Keratinocyte (primary cell): ENCODE results near the gene TNIK. TPM values are rescaled to one million over a fixed set of nuclear protein-coding genes. Genes with fewer than 3 reads are reported as not detected.

Experiments
- DNase-seq: peaks from one replicate; pipeline ENCODE4 v3.0.0-alpha.2; 2011; ENCODE audit warnings: low read depth, missing footprints, low spot score
- FAIRE-seq: peaks from 2 replicates; lab custom pipeline; 2011; peaks lifted over from hg19 to GRCh38; lab: Jason Lieb, UNC
- H2AFZ ChIP-seq: 2 replicates; pipeline ENCODE4 v1.6.0; 2012; ENCODE audit warnings: low read length, control low read depth, inconsistent platforms; ENCODE audit not compliant: control insufficient read depth
- H3K27ac ChIP-seq: 2 replicates; pipeline ENCODE4 v1.5.1; 2011; ENCODE audit warnings: low read length; ENCODE audit not compliant: control insufficient read depth, insufficient read depth
- H3K27me3 ChIP-seq: 3 replicates; pipeline ENCODE4 v1.6.0; 2011; ENCODE audit warnings: low read length; ENCODE audit not compliant: control insufficient read depth, insufficient read depth; ENCODE audit errors: extremely low read depth
- H3K36me3 ChIP-seq, 2 experiments: 2 replicates in 1 of 2; 3 replicates in 1 of 2; pipeline ENCODE4 v1.5.1; 2011; ENCODE audit warnings: low read length in 2 of 2, mild to moderate bottlenecking in 1 of 2; ENCODE audit not compliant: control insufficient read depth in 2 of 2, insufficient read depth in 2 of 2; ENCODE audit errors: extremely low read depth in 1 of 2
- H3K4me1 ChIP-seq: 3 replicates; pipeline ENCODE4 v1.5.1; 2011; ENCODE audit warnings: low read length; ENCODE audit not compliant: control insufficient read depth, insufficient read depth; ENCODE audit errors: extremely low read depth
- H3K4me2 ChIP-seq: 3 replicates; pipeline ENCODE4 v1.6.0; 2011; ENCODE audit warnings: low read depth, low read length; ENCODE audit not compliant: control insufficient read depth, insufficient read depth; ENCODE audit errors: extremely low read depth
- H3K4me3 ChIP-seq, 3 experiments: fragments of 200-600 bp in 1 of 3; sonication (generic) in 1 of 3; 2 replicates in 2 of 3; 3 replicates in 1 of 3; pipeline ENCODE4 v1.5.1; 2011 to 2016; ENCODE audit warnings: low read length in 3 of 3, mild to moderate bottlenecking in 3 of 3, control low read depth in 2 of 3, inconsistent platforms in 1 of 3, low read depth in 1 of 3, mixed read lengths in 1 of 3, mixed run types in 1 of 3, moderate library complexity in 1 of 3; ENCODE audit not compliant: control insufficient read depth in 2 of 3, insufficient read depth in 2 of 3; ENCODE audit errors: extremely low read depth in 1 of 3
- H3K79me2 ChIP-seq: 2 replicates; pipeline ENCODE4 v1.6.0; 2012; ENCODE audit warnings: low read length; ENCODE audit not compliant: control insufficient read depth, insufficient read depth
- H3K9ac ChIP-seq: 3 replicates; pipeline ENCODE4 v1.6.0; 2011; ENCODE audit warnings: low read length; ENCODE audit not compliant: control insufficient read depth, insufficient read depth; ENCODE audit errors: extremely low read depth
- H3K9me1 ChIP-seq: 3 replicates; pipeline ENCODE4 v1.6.0; 2011; ENCODE audit warnings: low read length; ENCODE audit not compliant: control insufficient read depth, insufficient read depth; ENCODE audit errors: extremely low read depth
- H3K9me3 ChIP-seq: 2 replicates; pipeline ENCODE4 v1.5.1; 2012; ENCODE audit warnings: low read depth, low read length; ENCODE audit not compliant: control insufficient read depth
- H4K20me1 ChIP-seq: 3 replicates; pipeline ENCODE4 v1.6.0; 2011; ENCODE audit warnings: low read length; ENCODE audit not compliant: control insufficient read depth, insufficient read depth; ENCODE audit errors: extremely low read depth
- CTCF ChIP-seq, 3 experiments: IDR thresholded peaks in 1 of 3; conservative IDR thresholded peaks in 1 of 3; optimal IDR thresholded peaks in 1 of 3; 2 replicates in 2 of 3; 3 replicates in 1 of 3; pipeline versions ENCODE3 to v1.5.1; 2011; ENCODE audit warnings: low read length in 3 of 3, mild to moderate bottlenecking in 3 of 3, moderate library complexity in 2 of 3, control low read depth in 1 of 3, inconsistent platforms in 1 of 3; ENCODE audit not compliant: insufficient read depth in 2 of 3; ENCODE audit errors: extremely low read depth in 1 of 3
- EZH2 ChIP-seq: IDR thresholded peaks from one replicate; pipeline ENCODE4 v1.6.1; 2012; ENCODE audit warnings: inconsistent platforms, mild to moderate bottlenecking, low read length, moderate library complexity
- dilution Hi-C: fragments of 300-500 bp; cut with MboI; formaldehyde crosslinking; loops from one replicate; pipeline ENCODE4 v1.7.0; 2020; ENCODE audit warnings: low sequenced_read_pairs; ENCODE audit not compliant: extremely low pct_ligation_motif_present
- polyA plus RNA-seq, 5 experiments: library from polyadenylated mRNA; depleted of rRNA in 3 of 5; stranded (reverse) in 3 of 5; stranded (forward) in 1 of 5; unstranded in 1 of 5; fragments of >200 nt; gene quantifications; 1 replicate in 1 of 5; 2 replicates in 3 of 5; 3 replicates in 1 of 5; pipeline versions ENCODE4 v1.2.1 to v1.2.3, GENCODE V29; 2011 to 2012; ENCODE audit warnings: missing spikeins in 2 of 5, low read depth in 1 of 5, low replicate concordance in 1 of 5

TNIK gene
- polyA plus RNA-seq, 1 donor (not counting 4 experiments of a cell fraction or from before 2014, with no cell fraction given): 4.4 TPM

- no peaks in the 10 kb centered on the region for H3K27me3 ChIP-seq
- H3K4me1 ChIP-seq: peaks cover 11% of the 10 kb centered on the region
- no peak overlapping the region for H3K4me2 ChIP-seq
- no peak overlapping the region for H2AFZ ChIP-seq
- H3K36me3 ChIP-seq: peaks cover 0 to 3% of the 10 kb centered on the region in 2 experiments
- dilution Hi-C loops: no loop called here
- no peaks in the 10 kb centered on the region for H3K79me2 ChIP-seq
- H3K9me3 ChIP-seq: no peaks in the 10 kb centered on the region
- no peak overlapping the region for H3K27ac ChIP-seq
- H4K20me1 ChIP-seq: no peaks in the 10 kb centered on the region
- no peak for FAIRE-seq
- H3K9ac ChIP-seq: no peak overlapping the region
- no peaks in the 10 kb centered on the region for H3K9me1 ChIP-seq
- no peak overlapping the region for H3K4me3 ChIP-seq
- TF ChIP-seq CTCF (optimal IDR thresholded peaks at IDR 0.05 in 1 of 3, IDR thresholded peaks at IDR 0.05 in 1 of 3, conservative IDR thresholded peaks at IDR 0.05 in 1 of 3; ENCODE audit: extremely low read depth in 1 of 3, insufficient read depth in 2 of 3, low read length in 3 of 3) (no peak), EZH2 (no peak)
- no peak for DNase-seq
Measured at GRCh38 chr3:171169866-171170265, 290.3 kb downstream of the TNIK start.

GRCh38 chr3:171169443-171169842 lies 290.8 kb downstream of the TNIK start:
- Histone ChIP-seq H3K9me1 (no peaks in the 10 kb centered on the region), H3K4me3 (no peak overlapping the region), H3K4me1 (peaks cover 11% of the 10 kb centered on the region), H3K36me3 (peaks cover 0 to 3% of the 10 kb centered on the region in 2 experiments), H3K4me2 (no peak overlapping the region), H3K27me3 (no peaks in the 10 kb centered on the region), H3K9me3 (no peaks in the 10 kb centered on the region), H3K9ac (no peak overlapping the region), H4K20me1 (no peaks in the 10 kb centered on the region), H3K27ac (no peak overlapping the region), H2AFZ (no peak overlapping the region), H3K79me2 (no peaks in the 10 kb centered on the region)
- no peak for DNase-seq
- no peak for FAIRE-seq
- TF ChIP-seq CTCF (optimal IDR thresholded peaks at IDR 0.05 in 1 of 3, IDR thresholded peaks at IDR 0.05 in 1 of 3, conservative IDR thresholded peaks at IDR 0.05 in 1 of 3; ENCODE audit: extremely low read depth in 1 of 3, insufficient read depth in 2 of 3, low read length in 3 of 3) (no peak), EZH2 (no peak)
- dilution Hi-C loops: no loop called here
